Coronary artery (tissue), 2 donors: ENCODE results near the gene PRKCI.
"Not testable (repeated sequence)": the region's sequence is repeated elsewhere in the genome, so short reads cannot be mapped to it uniquely, and the experiment has no call there.

ENCODE experiments used
- DNase-seq: peaks from one replicate; pipeline ENCODE4 v3.0.0-alpha.2; 2017; ENCODE audit warnings: low spot score
- H3K27ac ChIP-seq, 2 donors: fragments of 200-600 bp; sonication (generic); one replicate each; pipeline ENCODE4 v1.5.1; 2016 to 2019
- H3K4me3 ChIP-seq: fragments of 200-600 bp; sonication (generic); 2 replicates; pipeline ENCODE4 v1.5.1; 2016; ENCODE audit warnings: mild to moderate bottlenecking, moderate library complexity
- TF ChIP-seq, protein P1 (sequence below): fragments of 200-600 bp; sonication (generic); IDR thresholded peaks from one replicate; pipeline ENCODE4 v1.5.1; 2019; ENCODE audit warnings: antibody characterized with exemption

Gene PRKCI

GRCh38 chr3:170221924-170222646 is at the start of gene PRKCI:
PRKCI (plus strand) TSS chr3:170222424; CDS start chr3:170222670, 246 bp downstream.
- Histone ChIP-seq H3K27ac (peak within 1 kb of the TSS; percentile 83 to 95), H3K4me3 (peak within 1 kb of the TSS; percentile 93)
- peak; percentile 95 for DNase-seq
- TF ChIP-seq, protein P1, sequence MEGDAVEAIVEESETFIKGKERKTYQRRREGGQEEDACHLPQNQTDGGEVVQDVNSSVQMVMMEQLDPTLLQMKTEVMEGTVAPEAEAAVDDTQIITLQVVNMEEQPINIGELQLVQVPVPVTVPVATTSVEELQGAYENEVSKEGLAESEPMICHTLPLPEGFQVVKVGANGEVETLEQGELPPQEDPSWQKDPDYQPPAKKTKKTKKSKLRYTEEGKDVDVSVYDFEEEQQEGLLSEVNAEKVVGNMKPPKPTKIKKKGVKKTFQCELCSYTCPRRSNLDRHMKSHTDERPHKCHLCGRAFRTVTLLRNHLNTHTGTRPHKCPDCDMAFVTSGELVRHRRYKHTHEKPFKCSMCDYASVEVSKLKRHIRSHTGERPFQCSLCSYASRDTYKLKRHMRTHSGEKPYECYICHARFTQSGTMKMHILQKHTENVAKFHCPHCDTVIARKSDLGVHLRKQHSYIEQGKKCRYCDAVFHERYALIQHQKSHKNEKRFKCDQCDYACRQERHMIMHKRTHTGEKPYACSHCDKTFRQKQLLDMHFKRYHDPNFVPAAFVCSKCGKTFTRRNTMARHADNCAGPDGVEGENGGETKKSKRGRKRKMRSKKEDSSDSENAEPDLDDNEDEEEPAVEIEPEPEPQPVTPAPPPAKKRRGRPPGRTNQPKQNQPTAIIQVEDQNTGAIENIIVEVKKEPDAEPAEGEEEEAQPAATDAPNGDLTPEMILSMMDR, result no peak

DNA sequence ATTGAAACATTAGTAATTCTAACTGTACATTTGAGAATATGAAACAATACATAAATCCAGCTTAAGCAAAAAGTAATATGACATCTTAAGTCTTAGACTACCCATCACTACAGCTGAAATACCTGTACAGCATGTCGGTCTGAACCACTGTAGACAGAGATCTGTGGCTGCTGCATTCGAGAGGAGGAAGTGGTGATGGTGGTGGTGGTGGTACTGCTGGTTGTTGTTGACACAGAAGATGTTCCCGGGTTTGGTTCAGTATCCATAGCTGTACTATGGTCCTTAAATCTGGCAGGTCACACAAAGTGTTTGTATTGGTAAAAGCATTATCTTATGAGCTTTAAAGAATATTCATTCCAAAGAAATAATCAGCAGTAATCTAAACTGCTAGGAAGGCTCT is 43.6 kb upstream of the PRKCI start:
- TF ChIP-seq, protein P1, result no peak
- no peak for DNase-seq
- Histone ChIP-seq H3K4me3 (peak overlapping the region; percentile 97), H3K27ac (no peak overlapping the region)

DNA sequence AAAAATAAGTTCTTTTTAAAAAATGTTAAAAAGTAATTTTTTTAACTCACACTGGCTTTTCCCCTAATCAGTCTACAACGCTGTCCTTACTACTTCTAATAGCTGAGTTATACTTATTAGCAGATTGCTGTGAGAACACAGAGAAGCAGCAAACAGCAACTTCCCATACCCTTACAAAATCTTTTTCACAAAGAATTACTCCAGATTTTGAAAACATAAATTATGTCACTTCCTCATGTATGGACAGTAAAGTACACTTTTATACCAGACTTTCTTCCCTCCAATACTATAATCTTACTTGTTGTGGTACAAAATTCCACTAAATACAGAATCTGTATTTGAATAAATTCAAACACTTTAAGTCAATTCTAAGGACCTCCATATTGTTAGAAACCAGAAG is 42.8 kb upstream of the PRKCI start:
- TF ChIP-seq, protein P1, result no peak
- H3K4me3 ChIP-seq, result peak overlapping the region; percentile 97
- H3K27ac ChIP-seq, result no peak overlapping the region
- DNase-seq, result no peak

GRCh38 chr3:170180079-170180907 is 41.9 kb upstream of the PRKCI start:
- no peak for DNase-seq
- TF ChIP-seq, protein P1, result no peak
- peak overlapping the region; percentile 97 to 98 for H3K27ac ChIP-seq
- H3K4me3 ChIP-seq, result peak overlapping the region; percentile 97

GRCh38 chr3:170180908-170181885 is 41.0 kb upstream of the PRKCI start, which contains the start of gene PHC3:
PHC3 (minus strand) TSS chr3:170181733; CDS start chr3:170181715, 18 bp downstream.
- H3K4me3 ChIP-seq, result peak within 1 kb of the TSS; percentile 97
- peak within 1 kb of the TSS; percentile 97 to 98 for H3K27ac ChIP-seq
- TF ChIP-seq, protein P1, result no peak
- DNase-seq, result peak; percentile 96

DNA sequence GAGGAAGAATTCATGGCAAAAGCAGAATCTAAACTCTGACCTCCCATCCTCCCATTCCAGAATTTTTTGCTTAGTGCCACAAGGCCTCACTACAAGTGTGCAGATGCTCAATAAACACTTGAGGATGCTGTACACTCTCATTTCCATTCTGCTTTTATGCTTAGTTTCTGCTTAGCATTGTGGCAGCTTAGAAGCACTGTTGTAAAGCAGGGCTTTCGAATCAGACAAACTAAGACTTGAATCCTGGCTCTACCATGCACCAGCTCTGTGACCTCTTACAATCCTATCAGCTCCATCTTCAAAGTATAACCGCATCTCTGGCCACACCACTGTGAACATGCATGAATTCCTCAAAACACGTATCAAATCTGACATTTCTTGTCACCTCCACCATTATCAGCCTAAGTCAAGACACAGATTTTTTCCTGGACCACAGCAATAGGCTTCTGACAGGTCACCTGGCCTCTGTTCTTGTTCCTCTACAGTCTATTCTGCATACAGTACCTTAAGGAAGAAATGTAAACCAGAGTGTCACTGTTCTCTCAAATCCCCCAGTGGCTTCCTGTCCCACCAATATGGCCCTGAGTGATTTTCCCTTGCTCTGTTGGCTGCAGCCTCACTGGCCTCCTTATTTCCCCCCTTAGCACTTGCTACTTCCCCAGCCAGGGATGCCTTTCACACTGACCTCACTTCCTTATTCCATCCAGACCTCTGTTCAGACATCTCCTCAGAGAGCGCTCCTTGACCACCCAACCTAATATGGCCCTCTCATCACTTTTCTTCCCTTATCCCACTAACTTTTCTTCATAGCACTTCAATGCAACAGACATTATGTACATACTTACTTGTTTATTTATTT is 32.6 kb upstream of the PRKCI start:
- H3K27ac ChIP-seq, result no peak overlapping the region
- no peak for DNase-seq
- TF ChIP-seq, protein P1, result no peak

DNA sequence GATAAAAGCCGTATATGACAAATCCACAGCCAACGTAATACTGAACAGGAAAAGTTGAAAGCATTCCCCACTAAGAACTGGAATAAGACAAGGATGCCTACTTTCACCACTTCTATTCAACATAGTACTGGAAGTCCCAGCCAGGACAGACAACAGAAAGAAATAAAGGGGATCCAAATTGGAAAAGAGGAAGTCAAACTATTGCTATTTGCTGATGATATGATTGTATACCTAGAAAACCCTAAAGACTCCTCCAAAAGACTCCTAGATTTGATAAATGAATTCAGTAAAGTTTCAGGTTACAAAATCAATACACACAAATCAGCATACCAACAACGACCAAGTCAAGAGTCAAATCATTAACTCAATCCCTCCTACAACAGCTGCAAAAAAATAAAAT is 26.5 kb upstream of the PRKCI start:
- H3K27ac ChIP-seq, H3K4me3 ChIP-seq, DNase-seq: not testable (repeated sequence)

More for the DNA sequence above, 32.6 kb upstream of the PRKCI start:
- H3K4me3 ChIP-seq, result peak overlapping the region; percentile 32
